ENCODE results near the gene MELTF. TPM values are rescaled to one million over a fixed set of nuclear protein-coding genes. Genes with fewer than 3 reads are reported as not detected.

Gene MELTF
- total RNA-seq, 1 experiment from 2014 or later: 9.2 TPM

DNA sequence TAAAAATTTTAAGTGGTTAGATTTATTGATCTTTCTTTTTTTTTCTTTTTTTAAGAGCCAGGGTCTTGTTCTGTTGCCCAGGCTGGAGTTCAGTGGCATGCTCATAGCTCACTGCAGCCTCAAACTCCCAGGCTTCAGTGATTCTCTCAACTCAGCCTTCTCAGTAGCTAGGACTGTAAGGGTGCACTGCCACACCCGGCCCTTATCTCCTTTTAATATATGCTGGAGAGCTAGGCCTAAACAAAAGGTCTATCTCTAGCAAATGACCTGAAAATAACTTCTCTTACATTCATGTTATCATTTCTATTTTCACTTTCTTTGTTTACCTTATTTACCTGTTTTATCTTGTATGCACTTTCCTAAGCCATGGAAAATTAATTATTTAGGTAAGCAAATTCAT lies 35.2 kb upstream of the MELTF start:
- Mint-ChIP-seq H3K27me3 (ENCODE audit: low read depth) (no peaks in the 10 kb centered on the region), H3K36me3 (ENCODE audit: insufficient read depth in 1 of 3, low read depth in 3 of 3) (peaks cover 7 to 41% (median 34%) of the 10 kb centered on the region in 3 experiments; a peak in 6 of 7 replicates), H3K4me3 (no peak overlapping the region), H3K9me3 (no peaks in the 10 kb centered on the region), H3K4me1 (no peaks in the 10 kb centered on the region), H3K27ac (no peak overlapping the region)
- Histone ChIP-seq H4K8ac (replicated peaks; ENCODE audit: insufficient read length, low read depth, low read length) (no peak overlapping the region), H3K4me1 (ENCODE audit: insufficient read depth, low read length) (no peaks in the 10 kb centered on the region), H3K79me2 (ENCODE audit: insufficient read depth, low read length) (no peaks in the 10 kb centered on the region), H3K56ac (ENCODE audit: insufficient read length, low read depth, low read length) (no peak overlapping the region), H2BK5ac (ENCODE audit: insufficient read length, low read length) (no peak overlapping the region), H3K27ac (ENCODE audit: insufficient read length, low read depth, low read length) (no peak overlapping the region), H3K23ac (ENCODE audit: insufficient read length, low read depth, low read length) (no peak overlapping the region), H4K20me1 (ENCODE audit: control insufficient read depth, insufficient read depth, insufficient read length) (no peaks in the 10 kb centered on the region), H3K79me1 (ENCODE audit: insufficient read depth, low read depth, low read length, poor library complexity, severe bottlenecking) (no peaks in the 10 kb centered on the region), H2BK120ac (ENCODE audit: low read depth, low read length, poor library complexity, severe bottlenecking) (no peak overlapping the region), H3K14ac (ENCODE audit: insufficient read depth, low read length) (no peak overlapping the region), H3K4ac (ENCODE audit: low read depth, low read length) (no peak overlapping the region), H3K9ac (ENCODE audit: extremely low read depth, insufficient read length, low read length) (no peak overlapping the region), H3K18ac (ENCODE audit: insufficient read length, low read depth, low read length) (no peak overlapping the region), H4K5ac (ENCODE audit: insufficient read length, low read depth, low read length) (no peak overlapping the region), H4K91ac (ENCODE audit: insufficient read length, low read depth, low read length) (no peak overlapping the region), H3K9me3 (ENCODE audit: control insufficient read depth, low read depth, low read length) (no peaks in the 10 kb centered on the region), H2BK15ac (ENCODE audit: low read depth, low read length) (no peak overlapping the region), H2AK5ac (ENCODE audit: insufficient read length, low read length) (no peak overlapping the region), H3T11ph (ENCODE audit: low read length) (no peak overlapping the region), H3K23me2 (ENCODE audit: insufficient read length, low read depth, low read length, poor library complexity, severe bottlenecking) (no peaks in the 10 kb centered on the region), H2BK20ac (ENCODE audit: low read depth, low read length, poor library complexity, severe bottlenecking) (no peak overlapping the region), H3K27me3 (ENCODE audit: insufficient read depth, low read length) (no peaks in the 10 kb centered on the region), H3K4me2 (ENCODE audit: insufficient read depth, insufficient read length, low read length) (no peak overlapping the region), H2AFZ (ENCODE audit: low read length) (no peak overlapping the region), H2BK12ac (ENCODE audit: insufficient read length, low read depth, low read length) (no peak overlapping the region)
- no peak for TF ChIP-seq CTCF (conservative IDR thresholded peaks at IDR 0.05)
- DNase-seq: no peak
- WGBS (ENCODE audit: extremely low coverage, insufficient read length, low lambda C conversion rate): no CpG with 5 or more reads among the region's 1 CpG

Measured in H9 (cell line).